Stimulated activated CD8-positive, alpha-beta memory T cell treated with anti-CD3 and anti-CD28 coated beads, Interleukin-7, amount 100 ng/mL, for 1 hour (primary cell): ENCODE results near the gene KRT74.
"Not testable (repeated sequence)": the region's sequence is repeated elsewhere in the genome, so short reads cannot be mapped to it uniquely, and the experiment has no call there.

Experiments used
- DNase-seq, 2 donors: peaks; one replicate each; pipeline ENCODE4 v3.0.0-alpha.2; 2020; ENCODE audit warnings: low read depth in 2 of 2

KRT74 gene

GRCh38 chr12:52602552-52602951, 28.9 kb upstream of the KRT74 start:
- DNase-seq = no peak

DNA sequence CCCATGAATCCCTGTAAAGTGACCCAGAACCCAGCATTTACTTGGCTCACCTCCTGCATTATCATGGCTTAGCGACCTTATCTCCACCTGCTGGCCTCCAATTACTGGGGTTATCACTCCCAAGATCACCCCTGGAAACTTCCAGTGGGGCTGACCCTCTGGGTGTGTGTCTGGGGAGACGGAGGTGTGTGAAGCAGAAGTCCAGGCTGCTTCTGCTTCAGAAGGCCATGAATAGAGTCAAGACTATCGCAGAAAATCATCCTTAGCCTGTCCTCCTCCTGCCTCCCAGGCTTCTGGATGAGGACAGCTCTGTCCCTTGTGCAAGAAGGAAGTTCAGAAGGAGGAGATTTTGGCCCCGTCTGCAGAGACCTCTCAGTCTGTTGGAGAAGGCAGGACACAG, 28.0 kb upstream of the KRT74 start:
- no peak for DNase-seq

- no peak for DNase-seq
Measured at GRCh38 chr12:52600941-52601481, 27.4 kb upstream of the KRT74 start, which contains the start of gene KRT72. Gene KRT72 (minus strand): TSS chr12:52601463. CDS start chr12:52601452, 11 bp downstream.

- no peak for DNase-seq
Measured at GRCh38 chr12:52600475-52600874, 26.8 kb upstream of the KRT74 start.

DNA sequence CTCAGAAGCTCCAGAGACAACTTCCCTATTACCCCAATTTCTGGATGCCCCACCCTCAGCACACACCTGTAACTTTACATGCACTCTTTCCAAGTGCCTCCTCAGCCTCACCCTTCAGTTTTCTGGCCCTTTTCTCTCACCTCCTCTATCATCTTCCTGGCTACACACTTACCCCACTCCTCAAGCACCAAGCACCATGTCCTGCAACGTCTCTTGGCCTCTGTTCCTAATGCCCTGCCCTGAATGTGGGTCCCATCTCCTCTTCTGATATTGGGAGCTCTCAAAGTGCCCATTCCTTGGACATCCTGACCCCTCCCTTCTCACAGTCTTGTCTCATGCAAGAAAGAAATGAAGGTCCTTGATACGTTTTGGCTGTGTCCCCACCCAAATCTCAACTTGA, 26.4 kb upstream of the KRT74 start:
- no peak for DNase-seq

DNA sequence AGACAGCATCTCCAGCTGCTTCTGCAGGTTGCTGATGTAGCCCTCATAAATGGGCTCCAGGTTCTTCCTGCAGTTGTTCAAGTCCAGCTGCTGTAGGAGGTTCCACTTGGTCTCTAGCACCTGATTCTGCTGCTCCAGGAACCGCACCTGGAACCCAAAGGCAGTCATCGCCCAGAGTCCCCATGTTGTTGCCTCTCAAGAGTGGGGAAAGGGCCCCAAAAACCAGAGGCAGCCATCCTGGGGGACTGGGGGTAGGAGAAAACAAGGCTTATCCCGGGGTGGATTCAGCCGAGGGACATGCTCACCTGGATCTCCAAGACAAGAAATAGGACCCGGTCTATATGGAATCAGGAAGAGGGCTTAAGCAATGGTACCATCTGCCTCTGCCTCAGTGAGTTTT, 25.3 kb upstream of the KRT74 start:
- no peak for DNase-seq

GRCh38 chr12:52594237-52594636, 20.6 kb upstream of the KRT74 start:
- not testable (repeated sequence) for DNase-seq

DNA sequence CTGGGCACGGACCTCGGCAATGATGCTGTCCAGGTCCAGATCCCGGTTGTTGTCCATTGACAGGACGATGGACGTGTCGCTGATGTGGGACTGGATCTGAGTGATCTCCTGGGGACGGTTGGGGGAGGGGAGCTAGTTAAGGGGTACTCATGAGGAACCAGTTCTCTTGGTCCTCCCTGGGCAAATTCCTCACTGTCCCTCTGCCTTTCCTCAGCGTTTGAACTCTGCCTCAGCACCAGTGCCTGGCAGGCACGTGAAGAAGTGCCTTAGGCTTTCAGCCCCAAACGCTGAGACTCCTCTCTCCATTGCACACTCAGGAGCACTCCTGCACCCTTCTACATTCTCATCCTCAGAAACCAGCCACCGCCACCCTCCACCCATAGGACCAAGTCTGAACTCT, 17.9 kb upstream of the KRT74 start:
- no peak for DNase-seq

DNA sequence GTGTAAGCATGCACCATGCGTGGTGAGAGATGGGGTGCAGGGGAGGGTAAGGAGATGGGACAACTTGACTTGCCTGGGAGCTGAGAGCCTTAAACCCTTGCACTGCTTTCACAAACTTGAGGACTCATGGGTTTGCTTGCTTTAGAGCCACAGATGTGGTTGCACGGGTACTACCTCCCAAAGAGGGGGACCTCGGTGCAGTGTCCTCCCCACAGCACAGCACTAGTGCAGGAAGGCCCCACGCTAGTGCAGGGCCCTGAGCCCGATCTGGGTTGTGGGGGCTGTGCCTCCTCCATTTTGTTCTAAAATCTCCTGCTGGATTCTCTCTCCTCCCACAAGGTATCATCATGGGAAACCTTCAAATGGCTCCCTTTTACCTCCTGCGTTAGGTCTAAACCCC, 16.4 kb upstream of the KRT74 start:
- DNase-seq = no peak

DNA sequence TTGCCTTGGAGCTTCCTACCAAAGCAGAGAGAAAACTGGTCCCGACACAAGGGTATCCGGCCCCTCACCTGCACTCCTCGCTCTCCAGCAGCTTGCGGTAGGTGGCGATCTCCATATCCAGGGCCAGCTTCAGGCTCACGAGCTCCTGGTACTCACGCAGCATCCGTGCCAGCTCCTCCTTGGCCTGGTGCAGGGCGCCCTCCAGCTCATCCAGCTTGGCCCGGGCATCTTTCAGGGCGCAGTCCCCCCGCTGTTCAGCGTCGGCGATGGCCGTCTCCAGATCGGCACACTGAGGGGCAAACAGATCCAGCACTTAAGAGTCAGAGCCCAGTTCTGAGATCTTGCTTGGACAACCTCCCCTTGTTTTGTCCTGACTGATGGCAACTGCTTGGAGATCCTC, 13.9 kb upstream of the KRT74 start:
- no peak for DNase-seq

GRCh38 chr12:52585946-52586345, 12.3 kb upstream of the KRT74 start:
- DNase-seq = peak; percentile 24 to 36

DNA sequence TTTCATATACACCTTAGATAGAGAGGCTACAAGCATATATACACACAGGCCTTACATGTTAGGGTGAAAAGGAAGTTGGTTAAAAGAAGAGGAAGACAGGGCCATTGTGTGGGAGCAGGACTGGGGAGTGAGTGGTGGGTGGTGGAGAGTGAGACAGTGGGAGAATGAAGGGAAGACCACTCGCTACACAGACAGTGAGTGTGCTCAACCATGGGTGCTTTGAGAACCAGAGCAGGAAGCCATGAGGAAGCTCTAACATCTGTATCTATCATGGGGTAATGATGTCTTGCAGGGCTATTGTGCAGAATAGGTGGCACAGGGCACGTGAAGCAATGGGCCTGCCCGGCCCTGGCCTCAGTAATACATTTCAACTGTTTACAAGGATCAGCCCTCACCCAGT, 11.4 kb upstream of the KRT74 start:
- no peak for DNase-seq

DNA sequence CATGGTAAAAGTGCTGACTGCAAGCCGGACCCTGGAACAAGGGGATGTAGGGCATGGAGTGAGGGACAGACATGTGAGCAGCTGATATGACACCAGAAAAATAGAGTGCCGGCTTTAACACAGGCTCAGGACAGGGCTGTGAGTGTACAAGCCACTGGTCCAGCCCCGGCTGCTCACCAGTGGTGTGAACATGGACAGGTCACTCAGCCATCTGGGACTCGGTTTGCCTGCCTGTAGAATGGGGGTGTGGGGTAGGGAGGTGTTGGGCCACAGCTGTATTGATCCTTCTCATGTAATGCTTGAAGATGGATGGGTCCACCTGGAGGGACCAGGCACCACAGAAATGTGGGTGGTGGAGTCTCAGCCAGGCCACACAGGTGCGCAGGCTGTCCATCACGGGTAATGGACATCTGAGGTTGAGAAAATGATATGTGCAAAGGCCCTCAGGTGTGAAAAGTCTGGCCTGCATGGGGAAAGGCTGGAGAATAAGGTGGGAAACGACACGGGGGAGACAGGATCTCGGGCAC, 10.6 kb upstream of the KRT74 start:
- DNase-seq = no peak

GRCh38 chr12:52582971-52583456, 9.4 kb upstream of the KRT74 start:
- DNase-seq = peak in 1 of 2 donors; percentile 28

- DNase-seq = no peak
Measured at GRCh38 chr12:52582486-52582885, 8.8 kb upstream of the KRT74 start.

DNA sequence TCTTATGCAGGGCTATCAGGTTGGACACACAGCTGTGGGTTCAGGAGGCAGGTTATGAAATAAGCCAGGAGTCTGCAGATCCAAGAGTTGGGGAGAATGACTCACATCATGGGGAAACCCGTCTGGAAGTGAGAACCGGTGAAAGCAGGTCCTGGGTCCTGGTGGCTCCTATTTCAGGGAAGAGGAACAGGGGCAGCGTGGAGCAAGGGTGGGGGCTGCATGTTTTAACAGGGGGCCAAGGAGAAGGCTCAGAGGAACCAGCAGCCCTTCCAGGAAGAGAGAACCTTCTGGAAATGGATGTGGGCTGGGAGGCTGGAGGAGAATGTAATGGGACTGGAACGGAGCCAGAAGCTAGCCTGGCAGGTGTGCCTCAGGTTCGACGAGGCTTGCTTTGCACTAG, 7.8 kb upstream of the KRT74 start:
- DNase-seq = no peak

DNA sequence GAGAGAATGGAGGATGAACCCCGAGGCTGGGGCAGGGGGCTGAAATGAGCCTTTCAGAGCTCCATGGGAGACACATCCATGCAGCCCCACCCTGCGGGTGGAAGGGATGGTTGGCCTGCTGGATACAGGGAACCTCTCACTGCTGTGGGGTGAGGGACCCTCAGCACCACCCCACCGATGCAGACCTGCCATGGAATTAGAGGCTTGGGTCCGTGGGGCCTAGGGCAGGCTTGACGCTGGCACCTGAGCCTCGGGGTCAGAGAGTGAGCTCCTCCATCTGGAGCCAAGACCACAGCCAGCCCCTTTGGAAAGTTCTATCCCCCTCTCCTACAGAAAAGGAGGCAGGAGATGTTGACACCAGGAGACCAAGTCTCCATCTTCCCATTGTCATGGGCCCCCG, 7.4 kb upstream of the KRT74 start:
- no peak for DNase-seq

GRCh38 chr12:52580496-52580895, 6.9 kb upstream of the KRT74 start:
- no peak for DNase-seq

DNA sequence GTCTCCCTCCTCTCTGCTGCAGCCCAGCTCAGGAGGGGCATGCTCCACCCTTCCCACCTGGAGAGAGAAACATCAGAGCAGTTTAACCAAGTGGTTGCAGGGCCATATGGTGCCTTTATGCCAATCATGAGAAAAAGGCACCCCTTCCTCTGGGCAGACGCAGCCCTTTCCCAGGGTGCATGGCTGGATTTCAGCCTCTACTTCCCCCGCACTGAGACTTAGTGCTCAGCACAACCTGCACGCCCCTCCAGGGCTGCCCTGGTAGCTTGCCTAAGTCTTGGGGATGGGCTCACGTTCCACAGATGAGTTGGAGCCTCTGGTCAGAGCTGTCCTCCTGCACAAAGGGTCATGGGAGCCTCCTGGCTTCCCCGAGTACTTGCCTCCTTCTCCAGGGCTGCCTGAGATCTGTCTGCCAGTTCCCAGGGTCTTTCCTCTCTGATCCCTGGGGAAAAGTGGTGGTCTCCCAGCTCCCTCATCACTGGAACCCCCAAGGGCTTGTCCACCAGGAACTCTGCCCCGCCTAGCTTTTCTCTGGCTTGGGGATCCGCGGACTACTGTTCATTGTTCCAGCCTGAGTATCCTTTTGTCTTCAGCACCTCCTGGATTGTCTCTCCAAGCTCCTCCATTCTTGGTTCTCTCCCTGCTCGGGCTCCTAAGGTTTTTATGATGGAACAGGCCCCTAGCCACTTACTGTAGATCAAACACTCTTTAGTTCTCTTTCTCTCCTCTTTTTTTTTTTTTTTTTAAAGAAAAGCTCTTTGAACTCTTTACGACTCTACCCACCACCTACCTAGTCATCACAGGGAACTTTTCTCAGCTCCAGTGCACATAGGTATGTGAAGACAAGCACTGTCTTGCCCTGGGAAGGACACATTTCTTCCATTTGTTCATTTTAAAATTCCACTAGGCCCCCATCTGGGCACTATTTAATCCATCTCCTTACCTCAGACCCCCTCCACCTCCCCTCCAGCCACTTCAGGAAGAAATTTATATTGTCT, 6.1 kb upstream of the KRT74 start:
- no peak for DNase-seq

DNA sequence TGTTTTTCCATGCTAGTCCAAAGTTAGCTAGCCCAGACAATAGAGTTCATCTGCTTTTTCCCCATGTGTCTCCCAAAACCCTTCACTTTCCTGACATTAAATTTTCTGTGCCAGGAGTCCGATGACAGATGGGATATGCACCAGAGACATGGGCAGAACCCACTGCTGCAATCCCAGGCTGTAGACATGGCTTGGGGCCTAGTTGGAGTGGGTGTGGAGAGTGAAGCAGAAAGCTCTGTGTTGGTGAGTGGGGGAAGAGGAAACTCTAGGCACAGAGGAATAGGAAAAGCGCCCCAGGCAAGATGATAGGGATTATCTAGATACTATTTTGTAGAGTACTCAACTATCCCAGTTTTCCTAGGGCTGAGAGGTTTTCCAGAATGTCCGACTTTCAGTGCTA, 4.8 kb upstream of the KRT74 start:
- DNase-seq = no peak

DNA sequence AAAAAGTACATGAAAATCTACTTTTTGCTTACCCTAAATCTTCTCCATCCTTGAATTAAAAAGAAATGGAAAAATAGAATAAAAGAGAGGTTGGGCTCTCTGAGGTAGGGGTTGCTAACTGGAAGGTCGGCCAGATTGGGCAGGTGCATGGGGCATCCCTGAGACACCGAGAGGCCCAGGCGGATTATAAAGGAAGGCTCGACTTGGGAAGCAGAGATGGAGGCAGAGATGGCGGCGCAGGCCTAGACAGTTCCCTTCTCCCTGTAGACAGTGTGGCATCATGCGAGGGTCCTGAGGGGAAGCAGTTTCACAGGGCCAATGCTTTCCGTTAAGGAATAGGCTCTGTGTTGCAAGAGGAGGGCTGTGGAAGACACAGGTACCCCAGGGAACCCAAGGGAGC, 3.7 kb upstream of the KRT74 start:
- no peak for DNase-seq

DNA sequence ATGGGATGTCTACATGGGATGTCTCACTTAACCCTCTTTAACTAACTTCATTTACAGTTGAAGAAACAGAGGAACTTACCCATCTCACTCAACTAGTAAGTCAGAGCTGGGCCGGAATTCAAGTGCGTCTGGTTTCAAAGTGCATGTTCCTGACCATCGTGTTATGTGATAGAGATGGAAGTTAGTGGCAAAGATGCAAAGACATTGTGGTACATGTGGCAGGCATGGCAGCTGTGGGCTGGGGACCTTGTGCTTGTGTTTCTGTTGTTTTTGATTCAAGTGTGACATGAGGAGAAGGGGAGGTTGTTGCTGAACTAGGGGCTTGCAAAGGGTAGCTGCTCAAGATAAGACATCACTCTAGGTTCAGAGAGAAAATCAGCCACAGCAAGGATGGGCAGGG, 2.3 kb upstream of the KRT74 start:
- no peak for DNase-seq

GRCh38 chr12:52575256-52575655, 1.6 kb upstream of the KRT74 start:
- no peak for DNase-seq
